ENCODE results near the gene ARHGAP6. TPM values are rescaled to one million over a fixed set of nuclear protein-coding genes. Genes with fewer than 3 reads are reported as not detected.

Gene ARHGAP6
- total RNA-seq, 1 experiment from 2014 or later: not detected

DNA sequence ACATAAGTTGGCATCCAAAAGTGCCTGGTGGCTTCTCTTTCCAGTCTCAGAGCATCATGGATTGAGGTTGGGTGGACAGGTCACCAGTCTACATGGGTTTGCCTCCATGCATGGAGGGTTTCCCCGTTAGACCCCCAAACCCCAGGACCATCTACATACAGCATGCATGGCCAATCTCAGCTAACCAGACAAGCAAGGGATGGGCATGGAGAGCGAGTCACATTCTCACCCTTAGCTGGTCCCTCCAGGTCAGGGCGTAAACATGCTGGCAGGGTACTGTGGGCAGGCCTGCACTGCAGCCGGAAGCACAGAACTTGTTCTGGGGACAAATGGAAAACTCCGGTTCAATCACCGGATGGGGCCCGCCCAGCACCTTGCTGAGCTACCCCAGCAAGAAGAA, 517.3 kb downstream of the ARHGAP6 start:
- H3K36me3 Mint-ChIP-seq (ENCODE audit: insufficient read depth, unreplicated experiment): no peaks in the 10 kb centered on the region
- no peaks in the 10 kb centered on the region for H3K9me3 Mint-ChIP-seq (ENCODE audit: unreplicated experiment)
- ChIA-PET POLR2A (interaction anchor here (0.5 to 0.9 kb wide), 3 partner anchors 10 to 37 kb away, joined by 3 read pairs; no protein-coding TSS in a partner anchor), CTCF (interaction anchor here (1.2 to 3.9 kb wide), 3 partner anchors 233 to 524 kb away, joined by 3 to 23 read pairs (median 5); no protein-coding TSS in a partner anchor)
- TF ChIP-seq, protein P1, sequence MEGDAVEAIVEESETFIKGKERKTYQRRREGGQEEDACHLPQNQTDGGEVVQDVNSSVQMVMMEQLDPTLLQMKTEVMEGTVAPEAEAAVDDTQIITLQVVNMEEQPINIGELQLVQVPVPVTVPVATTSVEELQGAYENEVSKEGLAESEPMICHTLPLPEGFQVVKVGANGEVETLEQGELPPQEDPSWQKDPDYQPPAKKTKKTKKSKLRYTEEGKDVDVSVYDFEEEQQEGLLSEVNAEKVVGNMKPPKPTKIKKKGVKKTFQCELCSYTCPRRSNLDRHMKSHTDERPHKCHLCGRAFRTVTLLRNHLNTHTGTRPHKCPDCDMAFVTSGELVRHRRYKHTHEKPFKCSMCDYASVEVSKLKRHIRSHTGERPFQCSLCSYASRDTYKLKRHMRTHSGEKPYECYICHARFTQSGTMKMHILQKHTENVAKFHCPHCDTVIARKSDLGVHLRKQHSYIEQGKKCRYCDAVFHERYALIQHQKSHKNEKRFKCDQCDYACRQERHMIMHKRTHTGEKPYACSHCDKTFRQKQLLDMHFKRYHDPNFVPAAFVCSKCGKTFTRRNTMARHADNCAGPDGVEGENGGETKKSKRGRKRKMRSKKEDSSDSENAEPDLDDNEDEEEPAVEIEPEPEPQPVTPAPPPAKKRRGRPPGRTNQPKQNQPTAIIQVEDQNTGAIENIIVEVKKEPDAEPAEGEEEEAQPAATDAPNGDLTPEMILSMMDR (IDR thresholded peaks at IDR 0.05; ENCODE audit: unreplicated experiment): no peak
- BruUV-seq (replicated peaks): no TSS peak
- intact Hi-C loops (cut with micrococcal nuclease): no loop called here
- no peak for DNase-seq (ENCODE audit: unreplicated experiment)
- H3K27me3 Mint-ChIP-seq (ENCODE audit: insufficient read depth, unreplicated experiment): peaks cover 33% of the 10 kb centered on the region
- H3K4me3 Mint-ChIP-seq (ENCODE audit: unreplicated experiment): no peak overlapping the region
- H3K27ac Mint-ChIP-seq (ENCODE audit: low read depth, unreplicated experiment): no peak overlapping the region
- H3K4me1 Mint-ChIP-seq (ENCODE audit: insufficient read depth, unreplicated experiment): no peaks in the 10 kb centered on the region

- TF ChIP-seq, protein P1 (IDR thresholded peaks at IDR 0.05; ENCODE audit: unreplicated experiment): no peak
- CTCF ChIA-PET: interaction anchor here (0.6 to 2.3 kb wide), 8 partner anchors 196 to 625 kb away, joined by 3 to 20 read pairs (median 4); no protein-coding TSS in a partner anchor
Measured at GRCh38 chrX:11146411-11146810, 519.3 kb downstream of the ARHGAP6 start.

GRCh38 chrX:11143931-11144678, 521.6 kb downstream of the ARHGAP6 start:
- no peak overlapping the region for H3K4me3 Mint-ChIP-seq (ENCODE audit: unreplicated experiment)
- CTCF ChIA-PET: interaction anchor here (0.6 to 1.9 kb wide), 12 partner anchors 31 to 1627 kb away, joined by 3 to 29 read pairs (median 4); no protein-coding TSS in a partner anchor
- H3K4me1 Mint-ChIP-seq (ENCODE audit: insufficient read depth, unreplicated experiment): no peaks in the 10 kb centered on the region
- H3K27ac Mint-ChIP-seq (ENCODE audit: low read depth, unreplicated experiment): no peak overlapping the region
- POLR2A ChIA-PET: no interaction called here
- TF ChIP-seq, protein P1 (IDR thresholded peaks at IDR 0.05; ENCODE audit: unreplicated experiment): peak; percentile 55
- BruUV-seq (replicated peaks): no TSS peak
- DNase-seq (ENCODE audit: unreplicated experiment): peak; percentile 88
- H3K9me3 Mint-ChIP-seq (ENCODE audit: unreplicated experiment): no peaks in the 10 kb centered on the region
- intact Hi-C loops (cut with micrococcal nuclease): loop anchor here (1.0 to 5.0 kb wide), 7 partner anchors 226 to 626 kb away; no protein-coding TSS in a partner anchor
- no peaks in the 10 kb centered on the region for H3K36me3 Mint-ChIP-seq (ENCODE audit: insufficient read depth, unreplicated experiment)
- H3K27me3 Mint-ChIP-seq (ENCODE audit: insufficient read depth, unreplicated experiment): peaks cover 53% of the 10 kb centered on the region

More at GRCh38 chrX:11146411-11146810, 519.3 kb downstream of the ARHGAP6 start:
- no peaks in the 10 kb centered on the region for H3K4me1 Mint-ChIP-seq (ENCODE audit: insufficient read depth, unreplicated experiment)
- no peak overlapping the region for H3K4me3 Mint-ChIP-seq (ENCODE audit: unreplicated experiment)
- BruUV-seq (replicated peaks): no TSS peak
- no peaks in the 10 kb centered on the region for H3K36me3 Mint-ChIP-seq (ENCODE audit: insufficient read depth, unreplicated experiment)
- no peak overlapping the region for H3K27ac Mint-ChIP-seq (ENCODE audit: low read depth, unreplicated experiment)
- no peaks in the 10 kb centered on the region for H3K9me3 Mint-ChIP-seq (ENCODE audit: unreplicated experiment)
- H3K27me3 Mint-ChIP-seq (ENCODE audit: insufficient read depth, unreplicated experiment): peaks cover 45% of the 10 kb centered on the region
- POLR2A ChIA-PET: no interaction called here
- no peak for DNase-seq (ENCODE audit: unreplicated experiment)
- intact Hi-C loops (cut with micrococcal nuclease): no loop called here

Measured in MCF 10A (cell line).